Thyroid gland (tissue), 4 donors: ENCODE results near the gene TNN. TPM values are rescaled to one million over a fixed set of nuclear protein-coding genes. Genes with fewer than 3 reads are reported as not detected.

ENCODE experiments used
- DNase-seq, 2 donors: peaks; one replicate each; pipeline ENCODE4 v3.0.0-alpha.2; 2019
- H3K27ac ChIP-seq, 3 donors: fragments of 200-600 bp; sonication (generic); 1 replicate in 2 of 3; 2 replicates in 1 of 3; pipeline ENCODE4 v1.5.1; 2016 to 2019; ENCODE audit warnings: mild to moderate bottlenecking in 1 of 3, moderate library complexity in 1 of 3
- H3K27me3 ChIP-seq: fragments of 200-600 bp; sonication (generic); one replicate; pipeline ENCODE4 v1.5.1; 2019
- H3K36me3 ChIP-seq, 2 donors: fragments of 200-600 bp; sonication (generic); one replicate each; pipeline ENCODE4 v1.5.1; 2016 to 2019
- H3K4me1 ChIP-seq, 2 donors: fragments of 200-600 bp; sonication (generic); one replicate each; pipeline ENCODE4 v1.5.1; 2017 to 2019
- H3K4me3 ChIP-seq, 3 donors: fragments of 200-600 bp; sonication (generic); replicated peaks in 1 of 3; 1 replicate in 2 of 3; 2 replicates in 1 of 3; pipeline ENCODE4 v1.5.1; 2016; ENCODE audit warnings: mild to moderate bottlenecking in 1 of 3
- H3K9me3 ChIP-seq: fragments of 200-600 bp; sonication (generic); one replicate; pipeline ENCODE4 v1.5.1; 2017
- POLR2A ChIP-seq, 2 donors: fragments of 450-650 bp; IDR thresholded peaks; one replicate each; pipeline ENCODE4 v1.6.1; 2017; ENCODE audit warnings: antibody characterized with exemption in 2 of 2, mild to moderate bottlenecking in 2 of 2, moderate library complexity in 1 of 2
- WGBS, 2 donors: methylation state at CpG; one replicate each; pipeline ENCODE4 v1.1.5; 2017; 5-methylcytosine and 5-hydroxymethylcytosine counted together
- intact Hi-C: fragments of 100-400 bp; cut with DNase I; formaldehyde crosslinking; loops from one replicate; pipeline ENCODE4 v1.15.1; 2023
- total RNA-seq, 4 donors: library from RNA; depleted of rRNA; stranded (reverse); fragments of >200 nt; gene quantifications; one replicate each; pipeline ENCODE4 v1.2.3, GENCODE V29; 2016
- TF ChIP-seq, protein P1 (sequence below), 6 experiments: fragments of 200-600 bp in 3 of 6; fragments of 450-650 bp in 3 of 6; sonication (generic) in 3 of 6; IDR thresholded peaks; one replicate each; pipeline ENCODE4 v1.5.1; 2016 to 2019; ENCODE audit warnings: antibody characterized with exemption in 6 of 6, mild to moderate bottlenecking in 2 of 6, inconsistent platforms in 1 of 6, moderate library complexity in 1 of 6

The TNN gene
- total RNA-seq, 4 donors from 2014 or later: 0.27 to 1.3 (median 0.44) TPM

GRCh38 chr1:175157200-175157599 lies 89.6 kb downstream of the TNN start:
- no peak for TF ChIP-seq POLR2A (IDR thresholded peaks at IDR 0.05)
- TF ChIP-seq, protein P1, sequence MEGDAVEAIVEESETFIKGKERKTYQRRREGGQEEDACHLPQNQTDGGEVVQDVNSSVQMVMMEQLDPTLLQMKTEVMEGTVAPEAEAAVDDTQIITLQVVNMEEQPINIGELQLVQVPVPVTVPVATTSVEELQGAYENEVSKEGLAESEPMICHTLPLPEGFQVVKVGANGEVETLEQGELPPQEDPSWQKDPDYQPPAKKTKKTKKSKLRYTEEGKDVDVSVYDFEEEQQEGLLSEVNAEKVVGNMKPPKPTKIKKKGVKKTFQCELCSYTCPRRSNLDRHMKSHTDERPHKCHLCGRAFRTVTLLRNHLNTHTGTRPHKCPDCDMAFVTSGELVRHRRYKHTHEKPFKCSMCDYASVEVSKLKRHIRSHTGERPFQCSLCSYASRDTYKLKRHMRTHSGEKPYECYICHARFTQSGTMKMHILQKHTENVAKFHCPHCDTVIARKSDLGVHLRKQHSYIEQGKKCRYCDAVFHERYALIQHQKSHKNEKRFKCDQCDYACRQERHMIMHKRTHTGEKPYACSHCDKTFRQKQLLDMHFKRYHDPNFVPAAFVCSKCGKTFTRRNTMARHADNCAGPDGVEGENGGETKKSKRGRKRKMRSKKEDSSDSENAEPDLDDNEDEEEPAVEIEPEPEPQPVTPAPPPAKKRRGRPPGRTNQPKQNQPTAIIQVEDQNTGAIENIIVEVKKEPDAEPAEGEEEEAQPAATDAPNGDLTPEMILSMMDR (IDR thresholded peaks at IDR 0.05): no peak
- DNase-seq: no peak
- Histone ChIP-seq H3K36me3 (peaks cover 0 to 16% of the 10 kb centered on the region in 2 donors), H3K27me3 (no peaks in the 10 kb centered on the region), H3K4me3 (no peak overlapping the region), H3K9me3 (no peaks in the 10 kb centered on the region), H3K27ac (no peak overlapping the region), H3K4me1 (peaks cover 0 to 6% of the 10 kb centered on the region in 2 donors)
- 93 to 95% methylated on average over 2 of the region's 2 CpGs for WGBS, 2 donors
- intact Hi-C loops: no loop called here

- TF ChIP-seq, protein P1 (IDR thresholded peaks at IDR 0.05): no peak
- TF ChIP-seq POLR2A (IDR thresholded peaks at IDR 0.05): no peak
- no peak overlapping the region for H3K27ac ChIP-seq
- no peak for DNase-seq
- 79 to 84% methylated on average over 6 of the region's 6 CpGs for WGBS, 2 donors
- peaks cover 0 to 6% of the 10 kb centered on the region in 2 donors for H3K4me1 ChIP-seq
- H3K27me3 ChIP-seq: no peaks in the 10 kb centered on the region
- intact Hi-C loops: no loop called here
- no peaks in the 10 kb centered on the region for H3K9me3 ChIP-seq
- H3K4me3 ChIP-seq: no peak overlapping the region
- H3K36me3 ChIP-seq: peaks cover 0 to 16% of the 10 kb centered on the region in 2 donors
Measured at GRCh38 chr1:175158170-175158591, 90.5 kb downstream of the TNN start.

- Histone ChIP-seq H3K4me1 (no peaks in the 10 kb centered on the region), H3K9me3 (no peaks in the 10 kb centered on the region), H3K4me3 (no peak overlapping the region), H3K27me3 (no peaks in the 10 kb centered on the region), H3K36me3 (peaks cover 14 to 42% of the 10 kb centered on the region in 2 donors), H3K27ac (no peak overlapping the region)
- intact Hi-C loops: no loop called here
- no peak for DNase-seq
- 76 to 81% methylated on average over 4 of the region's 4 CpGs for WGBS, 2 donors
- TF ChIP-seq, protein P1 (IDR thresholded peaks at IDR 0.05): no peak
- no peak for TF ChIP-seq POLR2A (IDR thresholded peaks at IDR 0.05)
Measured at GRCh38 chr1:175162955-175163354, 95.3 kb downstream of the TNN start.

DNA sequence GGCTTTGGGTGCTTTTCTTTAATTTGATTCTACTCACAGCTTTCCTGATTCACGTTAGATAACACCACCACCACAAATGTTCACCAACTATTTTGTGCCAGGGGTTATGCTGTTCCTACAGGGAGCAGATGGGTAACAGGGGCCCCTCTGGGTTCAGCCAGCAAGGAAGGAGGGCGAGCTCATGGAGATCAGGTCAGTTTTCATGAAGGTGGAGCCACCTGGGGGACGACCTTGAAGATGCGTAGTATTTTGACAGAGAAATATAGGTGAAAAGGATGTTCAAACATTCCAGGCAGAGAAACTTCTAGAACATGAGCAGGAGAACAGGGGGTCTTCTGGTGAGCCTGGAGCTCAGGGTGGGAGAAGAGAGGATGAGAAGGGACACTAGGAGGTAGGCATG lies 96.1 kb downstream of the TNN start:
- H3K4me1 ChIP-seq: no peaks in the 10 kb centered on the region
- DNase-seq: no peak
- intact Hi-C loops: no loop called here
- no peak overlapping the region for H3K27ac ChIP-seq
- WGBS, 2 donors: 70 to 77% methylated on average over 4 of the region's 4 CpGs
- no peak overlapping the region for H3K4me3 ChIP-seq
- no peaks in the 10 kb centered on the region for H3K27me3 ChIP-seq
- peaks cover 14 to 42% of the 10 kb centered on the region in 2 donors for H3K36me3 ChIP-seq
- TF ChIP-seq, protein P1 (IDR thresholded peaks at IDR 0.05): no peak
- no peak for TF ChIP-seq POLR2A (IDR thresholded peaks at IDR 0.05)
- H3K9me3 ChIP-seq: no peaks in the 10 kb centered on the region

DNA sequence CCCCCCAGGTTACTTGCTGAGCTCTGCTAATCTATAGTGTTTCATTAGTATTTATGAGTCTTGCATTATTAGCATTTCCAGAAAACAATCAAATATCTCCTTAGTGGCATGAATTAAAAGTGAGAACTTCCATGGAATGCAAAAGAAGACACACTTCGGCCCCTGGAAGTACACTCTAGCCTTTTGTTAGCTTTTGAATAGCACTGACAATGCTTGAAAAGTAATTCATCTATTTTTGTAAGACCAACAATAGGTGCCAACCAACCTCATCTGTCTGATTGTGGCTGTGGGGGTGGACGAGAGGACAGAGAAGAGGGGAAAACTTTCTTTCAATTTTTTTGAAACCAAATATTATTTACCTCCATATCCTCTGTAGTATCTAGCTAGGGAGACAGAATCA lies 97.1 kb downstream of the TNN start:
- no peak overlapping the region for H3K27ac ChIP-seq
- TF ChIP-seq, protein P1 (IDR thresholded peaks at IDR 0.05): no peak
- TF ChIP-seq POLR2A (IDR thresholded peaks at IDR 0.05): no peak
- no peak overlapping the region for H3K4me3 ChIP-seq
- H3K36me3 ChIP-seq: peaks cover 14 to 41% of the 10 kb centered on the region in 2 donors
- 87 to 88% methylated on average over 2 of the region's 2 CpGs for WGBS, 2 donors
- intact Hi-C loops: no loop called here
- H3K4me1 ChIP-seq: no peaks in the 10 kb centered on the region
- no peaks in the 10 kb centered on the region for H3K9me3 ChIP-seq
- no peaks in the 10 kb centered on the region for H3K27me3 ChIP-seq
- DNase-seq: no peak
